ENCODE data around the gene TC2N. TPM values are rescaled to one million over a fixed set of nuclear protein-coding genes. Genes with fewer than 3 reads are reported as not detected.
"Not testable (repeated sequence)": the region's sequence is repeated elsewhere in the genome, so short reads cannot be mapped to it uniquely, and the experiment has no call there.

The TC2N gene
- total and polyA plus RNA-seq, 2 donors: 23.9 to 42.5 TPM

- Histone ChIP-seq H3K27me3 (ENCODE audit: control insufficient read depth in 2 of 2, insufficient read depth in 1 of 2, low read length in 1 of 2) (no peaks in the 10 kb centered on the region), H3K36me3 (ENCODE audit: control insufficient read depth in 2 of 2, insufficient read depth in 2 of 2, low read length in 1 of 2) (no peaks in the 10 kb centered on the region), H3K9me3 (ENCODE audit: control insufficient read depth in 2 of 2, insufficient read depth in 1 of 2, low read length in 1 of 2) (peaks cover 0 to 2% of the 10 kb centered on the region in 2 donors), H3K27ac (ENCODE audit: low read depth in 1 of 2, low read length in 1 of 2) (peak overlapping the region; percentile 99), H3K4me1 (ENCODE audit: control insufficient read depth in 2 of 2, insufficient read depth in 2 of 2, low read length in 2 of 2) (peaks cover 64 to 90% of the 10 kb centered on the region in 2 donors), H3K4me3 (ENCODE audit: low read length in 2 of 2) (peak overlapping the region; percentile 10 to 15)
- 96% methylated on average over 9 of the region's 9 CpGs for WGBS
- no peak for DNase-seq (ENCODE audit: low read depth in 6 of 9, low spot score in 9 of 9)
These were observed 8.4 kb upstream of the TC2N start for GRCh38 chr14:91875525-91876286.

- H3K27ac ChIP-seq (ENCODE audit: low read depth in 1 of 2, low read length in 1 of 2): peak overlapping the region; percentile 99
- peak; percentile 84 to 98 (median 90) for DNase-seq (ENCODE audit: low read depth in 6 of 9, low spot score in 9 of 9)
- H3K4me3 ChIP-seq (ENCODE audit: low read length in 2 of 2): peak overlapping the region; percentile 66 to 68
- H3K9me3 ChIP-seq (ENCODE audit: control insufficient read depth in 2 of 2, insufficient read depth in 1 of 2, low read length in 1 of 2): no peaks in the 10 kb centered on the region
- 18% methylated on average over 15 of the region's 15 CpGs for WGBS
- H3K27me3 ChIP-seq (ENCODE audit: control insufficient read depth in 2 of 2, insufficient read depth in 1 of 2, low read length in 1 of 2): no peaks in the 10 kb centered on the region
- H3K36me3 ChIP-seq (ENCODE audit: control insufficient read depth in 2 of 2, insufficient read depth in 2 of 2, low read length in 1 of 2): peaks cover 0 to 3% of the 10 kb centered on the region in 2 donors
- H3K4me1 ChIP-seq (ENCODE audit: control insufficient read depth in 2 of 2, insufficient read depth in 2 of 2, low read length in 2 of 2): peaks cover 77 to 96% of the 10 kb centered on the region in 2 donors
These were observed 6.4 kb upstream of the TC2N start for GRCh38 chr14:91873471-91874415.

GRCh38 chr14:91872517-91873470 lies 5.5 kb upstream of the TC2N start:
- DNase-seq (ENCODE audit: low read depth in 6 of 9, low spot score in 9 of 9): peak in 8 of 9 donors; percentile 50 to 90 (median 72)
- H3K36me3 ChIP-seq (ENCODE audit: control insufficient read depth in 2 of 2, insufficient read depth in 2 of 2, low read length in 1 of 2): peaks cover 5 to 11% of the 10 kb centered on the region in 2 donors
- H3K27me3 ChIP-seq (ENCODE audit: control insufficient read depth in 2 of 2, insufficient read depth in 1 of 2, low read length in 1 of 2): no peaks in the 10 kb centered on the region
- peak overlapping the region; percentile 66 to 68 for H3K4me3 ChIP-seq (ENCODE audit: low read length in 2 of 2)
- WGBS: 26% methylated on average over 15 of the region's 15 CpGs
- peaks cover 80 to 99% of the 10 kb centered on the region in 2 donors for H3K4me1 ChIP-seq (ENCODE audit: control insufficient read depth in 2 of 2, insufficient read depth in 2 of 2, low read length in 2 of 2)
- peak overlapping the region; percentile 99 for H3K27ac ChIP-seq (ENCODE audit: low read depth in 1 of 2, low read length in 1 of 2)
- H3K9me3 ChIP-seq (ENCODE audit: control insufficient read depth in 2 of 2, insufficient read depth in 1 of 2, low read length in 1 of 2): peaks cover 1 to 2% of the 10 kb centered on the region in 2 donors

GRCh38 chr14:91872011-91872501 lies 4.7 kb upstream of the TC2N start:
- H3K36me3 ChIP-seq (ENCODE audit: control insufficient read depth in 2 of 2, insufficient read depth in 2 of 2, low read length in 1 of 2): peaks cover 8 to 11% of the 10 kb centered on the region in 2 donors
- peaks cover 80 to 99% of the 10 kb centered on the region in 2 donors for H3K4me1 ChIP-seq (ENCODE audit: control insufficient read depth in 2 of 2, insufficient read depth in 2 of 2, low read length in 2 of 2)
- WGBS: 59% methylated on average over 3 of the region's 3 CpGs
- H3K27me3 ChIP-seq (ENCODE audit: control insufficient read depth in 2 of 2, insufficient read depth in 1 of 2, low read length in 1 of 2): no peaks in the 10 kb centered on the region
- peaks cover 1 to 5% of the 10 kb centered on the region in 2 donors for H3K9me3 ChIP-seq (ENCODE audit: control insufficient read depth in 2 of 2, insufficient read depth in 1 of 2, low read length in 1 of 2)
- peak overlapping the region; percentile 66 to 68 for H3K4me3 ChIP-seq (ENCODE audit: low read length in 2 of 2)
- H3K27ac ChIP-seq (ENCODE audit: low read depth in 1 of 2, low read length in 1 of 2): peak overlapping the region; percentile 99
- no peak for DNase-seq (ENCODE audit: low read depth in 6 of 9, low spot score in 9 of 9)

DNA sequence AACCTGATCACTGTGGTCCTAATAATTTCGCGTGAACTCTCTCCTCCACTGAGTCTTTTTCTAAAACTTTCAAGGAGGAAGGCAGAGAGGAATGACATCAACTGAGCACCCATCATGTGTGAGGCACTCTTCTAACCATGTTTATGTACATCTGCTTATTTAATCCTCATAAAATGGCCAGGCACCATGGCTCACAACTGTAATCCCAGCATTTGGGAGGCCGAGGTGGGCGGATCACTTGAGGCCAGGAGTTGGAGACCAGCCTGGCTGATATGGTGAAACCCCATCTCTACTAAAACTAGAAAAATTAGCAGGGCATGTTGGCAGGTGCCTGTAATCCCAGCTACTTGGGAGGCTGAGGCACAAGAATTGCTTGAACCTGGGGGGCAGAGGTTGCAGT lies 4.1 kb upstream of the TC2N start:
- peak overlapping the region; percentile 99 for H3K27ac ChIP-seq (ENCODE audit: low read depth in 1 of 2, low read length in 1 of 2)
- peaks cover 80 to 99% of the 10 kb centered on the region in 2 donors for H3K4me1 ChIP-seq (ENCODE audit: control insufficient read depth in 2 of 2, insufficient read depth in 2 of 2, low read length in 2 of 2)
- WGBS: 86% methylated on average over 4 of the region's 4 CpGs
- not testable (repeated sequence) for DNase-seq (ENCODE audit: low read depth in 6 of 9, low spot score in 9 of 9); H3K27me3 ChIP-seq (ENCODE audit: control insufficient read depth in 2 of 2, insufficient read depth in 1 of 2, low read length in 1 of 2); H3K9me3 ChIP-seq (ENCODE audit: control insufficient read depth in 2 of 2, insufficient read depth in 1 of 2, low read length in 1 of 2)
- H3K4me3 ChIP-seq (ENCODE audit: low read length in 2 of 2): peak overlapping the region; percentile 66 to 68
- H3K36me3 ChIP-seq (ENCODE audit: control insufficient read depth in 2 of 2, insufficient read depth in 2 of 2, low read length in 1 of 2): peaks cover 8 to 11% of the 10 kb centered on the region in 2 donors

- Histone ChIP-seq H3K4me3 (ENCODE audit: low read length in 2 of 2) (peak overlapping the region; percentile 66 to 68), H3K27ac (ENCODE audit: low read depth in 1 of 2, low read length in 1 of 2) (peak overlapping the region; percentile 99), H3K9me3 (ENCODE audit: control insufficient read depth in 2 of 2, insufficient read depth in 1 of 2, low read length in 1 of 2) (peaks cover 1 to 5% of the 10 kb centered on the region in 2 donors), H3K4me1 (ENCODE audit: control insufficient read depth in 2 of 2, insufficient read depth in 2 of 2, low read length in 2 of 2) (peaks cover 75 to 99% of the 10 kb centered on the region in 2 donors), H3K27me3 (ENCODE audit: control insufficient read depth in 2 of 2, insufficient read depth in 1 of 2, low read length in 1 of 2) (no peaks in the 10 kb centered on the region), H3K36me3 (ENCODE audit: control insufficient read depth in 2 of 2, insufficient read depth in 2 of 2, low read length in 1 of 2) (peaks cover 8 to 11% of the 10 kb centered on the region in 2 donors)
- DNase-seq (ENCODE audit: low read depth in 6 of 9, low spot score in 9 of 9): no peak
- WGBS: 71% methylated on average over 2 of the region's 2 CpGs
These were observed 3.6 kb upstream of the TC2N start for GRCh38 chr14:91870890-91871289.

GRCh38 chr14:91870001-91870400 lies 2.7 kb upstream of the TC2N start:
- Histone ChIP-seq H3K4me1 (ENCODE audit: control insufficient read depth in 2 of 2, insufficient read depth in 2 of 2, low read length in 2 of 2) (peaks cover 66 to 90% of the 10 kb centered on the region in 2 donors), H3K27ac (ENCODE audit: low read depth in 1 of 2, low read length in 1 of 2) (peak overlapping the region; percentile 95 to 99), H3K36me3 (ENCODE audit: control insufficient read depth in 2 of 2, insufficient read depth in 2 of 2, low read length in 1 of 2) (peaks cover 8 to 11% of the 10 kb centered on the region in 2 donors), H3K4me3 (ENCODE audit: low read length in 2 of 2) (peak overlapping the region; percentile 14 to 24), H3K9me3 (ENCODE audit: control insufficient read depth in 2 of 2, insufficient read depth in 1 of 2, low read length in 1 of 2) (peaks cover 1 to 5% of the 10 kb centered on the region in 2 donors), H3K27me3 (ENCODE audit: control insufficient read depth in 2 of 2, insufficient read depth in 1 of 2, low read length in 1 of 2) (no peaks in the 10 kb centered on the region)
- DNase-seq (ENCODE audit: low read depth in 6 of 9, low spot score in 9 of 9): peak in 5 of 9 donors; percentile 64 to 88 (median 69)
- 46% methylated on average over 16 of the region's 16 CpGs for WGBS

DNA sequence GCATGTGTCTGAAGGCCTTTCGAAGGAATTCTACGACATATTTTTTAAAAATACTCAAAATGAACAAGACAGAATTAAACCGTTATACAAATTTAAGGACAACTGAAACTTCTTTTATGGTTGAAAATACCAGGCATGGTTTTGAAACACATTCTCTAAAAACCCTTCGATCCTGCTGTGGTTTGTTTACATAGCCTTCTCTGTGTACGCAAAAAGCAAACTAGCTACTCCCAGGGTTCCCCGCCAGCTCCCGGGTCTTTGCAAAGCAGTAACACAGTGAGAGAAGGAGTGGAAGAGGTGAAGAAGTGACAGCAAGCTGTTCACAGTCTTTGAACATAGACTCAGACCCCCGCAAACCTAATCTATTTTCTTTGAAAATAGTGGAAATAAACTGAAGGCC lies 2.2 kb upstream of the TC2N start:
- Histone ChIP-seq H3K4me3 (ENCODE audit: low read length in 2 of 2) (peak overlapping the region; percentile 14 to 24), H3K9me3 (ENCODE audit: control insufficient read depth in 2 of 2, insufficient read depth in 1 of 2, low read length in 1 of 2) (peaks cover 1 to 5% of the 10 kb centered on the region in 2 donors), H3K36me3 (ENCODE audit: control insufficient read depth in 2 of 2, insufficient read depth in 2 of 2, low read length in 1 of 2) (peaks cover 8 to 11% of the 10 kb centered on the region in 2 donors), H3K27ac (ENCODE audit: low read depth in 1 of 2, low read length in 1 of 2) (peak overlapping the region; percentile 95 to 99), H3K27me3 (ENCODE audit: control insufficient read depth in 2 of 2, insufficient read depth in 1 of 2, low read length in 1 of 2) (no peaks in the 10 kb centered on the region), H3K4me1 (ENCODE audit: control insufficient read depth in 2 of 2, insufficient read depth in 2 of 2, low read length in 2 of 2) (peaks cover 61 to 86% of the 10 kb centered on the region in 2 donors)
- WGBS: 83% methylated on average over 8 of the region's 8 CpGs
- DNase-seq (ENCODE audit: low read depth in 6 of 9, low spot score in 9 of 9): no peak
